K562 (cell line): ENCODE data around the gene USP7. TPM values are rescaled to one million over a fixed set of nuclear protein-coding genes. Genes with fewer than 3 reads are reported as not detected.

ENCODE experiments used
- EGR1 ChIP-seq: fragments of 450-650 bp; conservative IDR thresholded peaks from 2 replicates; pipeline ENCODE4 v1.6.1; 2017; ENCODE audit warnings: mild to moderate bottlenecking
- JUND ChIP-seq, 2 experiments: IDR thresholded peaks; 2 replicates in 1 of 2; 3 replicates in 1 of 2; pipeline ENCODE4 v1.6.1; 2011; ENCODE audit warnings: borderline replicate concordance in 2 of 2, low read depth in 2 of 2, low read length in 2 of 2, improper control_type of control experiment in 1 of 2, missing biosample characterization in 1 of 2, missing genetic modification characterization in 1 of 2, missing genetic modification reagents in 1 of 2
- KLF10 ChIP-seq: fragments of 250-450 bp; sonication (Bioruptor Pico); IDR thresholded peaks from 2 replicates; pipeline ENCODE4 v1.6.1; 2021; ENCODE audit warnings: matching md5 sums
- POLR2G ChIP-seq: fragments of 200-400 bp; formaldehyde crosslinking; IDR thresholded peaks from 2 replicates; pipeline ENCODE4 v1.6.1; 2017; ENCODE audit warnings: low read depth, mild to moderate bottlenecking, antibody characterized with exemption, low read length, moderate library complexity
- PURB ChIP-seq: sonication (generic); formaldehyde crosslinking; IDR thresholded peaks from 2 replicates; pipeline ENCODE4 v1.9.0; 2021; ENCODE audit warnings: low read depth, mild to moderate bottlenecking, missing genetic modification reagents
- RCOR1 ChIP-seq, 2 experiments: IDR thresholded peaks; 2 replicates each; pipeline ENCODE4 v1.6.1; 2012; ENCODE audit warnings: low read depth in 2 of 2, low read length in 2 of 2, borderline replicate concordance in 1 of 2, improper control_type of control experiment in 1 of 2
- SMARCA4 ChIP-seq: fragments of 450-650 bp; IDR thresholded peaks from 2 replicates; pipeline ENCODE4 v1.6.1; 2016
- SMARCA5 ChIP-seq: fragments of 450-650 bp; IDR thresholded peaks from 2 replicates; pipeline ENCODE4 v1.6.1; 2016
- SMARCC2 ChIP-seq: fragments of 450-650 bp; IDR thresholded peaks from 2 replicates; pipeline ENCODE4 v1.6.1; 2017; ENCODE audit warnings: antibody characterized with exemption, moderate library complexity, mild to moderate bottlenecking, low read depth
- TAF9B ChIP-seq: fragments of 450-650 bp; IDR thresholded peaks from 2 replicates; pipeline ENCODE4 v1.6.1; 2018; ENCODE audit warnings: mild to moderate bottlenecking; ENCODE audit not compliant: partially characterized antibody
- TBP ChIP-seq: optimal IDR thresholded peaks from 2 replicates; pipeline ENCODE3; 2011; ENCODE audit warnings: low read depth, low read length, improper control_type of control experiment
- TCFL5 ChIP-seq: fragments of 250-450 bp; sonication (Bioruptor Pico); conservative IDR thresholded peaks from 2 replicates; pipeline ENCODE4 v1.6.1; 2021; ENCODE audit warnings: mild to moderate bottlenecking, moderate library complexity, matching md5 sums
- XRCC4 ChIP-seq: IDR thresholded peaks from one replicate; pipeline ENCODE4 v1.6.1; 2011; ENCODE audit not compliant: insufficient read depth, insufficient read length; ENCODE audit errors: extremely low read depth
- ZNF175 ChIP-seq: fragments of 200-800 bp; sonication (Bioruptor generic); IDR thresholded peaks from 2 replicates; pipeline ENCODE4 v1.6.1; 2016; ENCODE audit warnings: low read depth, mild to moderate bottlenecking, missing genetic modification characterization, missing compliant biosample characterization
- ZNF197 ChIP-seq: fragments of 200-800 bp; sonication (Bioruptor generic); IDR thresholded peaks from 2 replicates; pipeline ENCODE4 v1.6.1; 2016; ENCODE audit warnings: low read depth, missing genetic modification characterization, missing compliant biosample characterization
- ZNF232 ChIP-seq: sonication (generic); formaldehyde crosslinking; IDR thresholded peaks from 2 replicates; pipeline ENCODE4 v1.8.0; 2022; ENCODE audit warnings: mild to moderate bottlenecking, missing genetic modification reagents
- ZNF586 ChIP-seq: fragments of 450-650 bp; formaldehyde crosslinking; conservative IDR thresholded peaks from 2 replicates; pipeline ENCODE4 v1.4.0; 2020; ENCODE audit warnings: mild to moderate bottlenecking, moderate library complexity
- ZNF766 ChIP-seq: fragments of 200-800 bp; sonication (Bioruptor generic); conservative IDR thresholded peaks from 2 replicates; pipeline ENCODE4 v1.6.1; 2016; ENCODE audit warnings: missing genetic modification characterization, missing compliant biosample characterization
- polyA plus RNA-seq, 8 experiments: library from polyadenylated mRNA; depleted of rRNA in 4 of 8; stranded (reverse) in 5 of 8; unstranded in 3 of 8; fragments of >200 nt; fragmentation: Nextera tagmentation in 2 of 8; fragmentation: Illumina TruSeq in 1 of 8; extraction: Ambion mirVana in 2 of 8; extraction: Trizol in 1 of 8; gene quantifications; 2 replicates each; pipeline versions ENCODE4 v1.2.1 to v1.2.3, GENCODE V29; 2011 to 2014; ENCODE audit warnings: inconsistent platforms in 1 of 8, missing spikeins in 1 of 8
- total RNA-seq, 7 experiments: library from RNA; depleted of rRNA in 6 of 7; stranded (reverse); fragments of >200 nt in 6 of 7; fragmentation: Illumina TruSeq in 2 of 7; extraction: Trizol in 2 of 7; gene quantifications; 2 replicates each; pipeline versions ENCODE4 v1.2.1 to v1.2.3, GENCODE V29; 2011 to 2021; ENCODE audit warnings: low replicate concordance in 1 of 7
- TF ChIP-seq, protein P1 (sequence below): fragments of 450-650 bp; IDR thresholded peaks from 2 replicates; pipeline ENCODE4 v1.7.1; 2018; ENCODE audit warnings: mild to moderate bottlenecking, low read depth; ENCODE audit not compliant: partially characterized antibody
- TF ChIP-seq, protein P2 (sequence below): sonication (generic); formaldehyde crosslinking; IDR thresholded peaks from 2 replicates; pipeline ENCODE4 v1.8.1; 2023; ENCODE audit warnings: mild to moderate bottlenecking, missing genetic modification reagents

The USP7 gene
- total and polyA plus RNA-seq, 9 of the 15 experiments (the other 6 are each of a cell fraction or from before 2014, with no cell fraction given), result 17.1 to 145 (median 57.9) TPM

DNA sequence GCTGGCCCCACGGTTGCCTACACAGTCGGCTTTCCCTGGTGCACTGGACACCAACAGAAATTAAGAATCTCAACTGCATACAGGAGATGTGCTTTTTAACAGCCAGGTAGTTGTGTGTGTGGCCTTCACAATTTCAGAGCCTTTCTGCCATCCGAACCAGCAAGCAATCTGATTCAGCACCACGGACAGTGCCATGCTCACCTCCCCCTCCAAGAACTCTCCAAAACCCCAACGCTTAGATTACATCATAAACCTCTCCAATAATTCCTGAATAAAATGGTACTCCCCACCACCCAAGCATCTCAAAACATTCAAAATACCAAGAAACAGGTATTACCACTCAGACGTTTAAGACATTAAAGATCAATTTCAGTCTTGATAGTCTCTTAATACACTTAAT is 31.8 kb downstream of the USP7 start (continued):
- TF ChIP-seq, protein P1, sequence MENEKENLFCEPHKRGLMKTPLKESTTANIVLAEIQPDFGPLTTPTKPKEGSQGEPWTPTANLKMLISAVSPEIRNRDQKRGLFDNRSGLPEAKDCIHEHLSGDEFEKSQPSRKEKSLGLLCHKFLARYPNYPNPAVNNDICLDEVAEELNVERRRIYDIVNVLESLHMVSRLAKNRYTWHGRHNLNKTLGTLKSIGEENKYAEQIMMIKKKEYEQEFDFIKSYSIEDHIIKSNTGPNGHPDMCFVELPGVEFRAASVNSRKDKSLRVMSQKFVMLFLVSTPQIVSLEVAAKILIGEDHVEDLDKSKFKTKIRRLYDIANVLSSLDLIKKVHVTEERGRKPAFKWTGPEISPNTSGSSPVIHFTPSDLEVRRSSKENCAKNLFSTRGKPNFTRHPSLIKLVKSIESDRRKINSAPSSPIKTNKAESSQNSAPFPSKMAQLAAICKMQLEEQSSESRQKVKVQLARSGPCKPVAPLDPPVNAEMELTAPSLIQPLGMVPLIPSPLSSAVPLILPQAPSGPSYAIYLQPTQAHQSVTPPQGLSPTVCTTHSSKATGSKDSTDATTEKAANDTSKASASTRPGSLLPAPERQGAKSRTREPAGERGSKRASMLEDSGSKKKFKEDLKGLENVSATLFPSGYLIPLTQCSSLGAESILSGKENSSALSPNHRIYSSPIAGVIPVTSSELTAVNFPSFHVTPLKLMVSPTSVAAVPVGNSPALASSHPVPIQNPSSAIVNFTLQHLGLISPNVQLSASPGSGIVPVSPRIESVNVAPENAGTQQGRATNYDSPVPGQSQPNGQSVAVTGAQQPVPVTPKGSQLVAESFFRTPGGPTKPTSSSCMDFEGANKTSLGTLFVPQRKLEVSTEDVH, result no peak
- TF ChIP-seq ZNF197 (CRISPR knock-in tag) (0 out of 2 replicates have a peak, but pooled peaks have one; percentile 33), PURB (CRISPR knock-in tag) (no peak), SMARCA5 (no peak), ZNF586 (no peak), EGR1 (0 out of 2 replicates have a peak, but pooled peaks have one; percentile 10), TBP (no peak), SMARCC2 (no peak), ZNF232 (CRISPR knock-in tag) (no peak; the same call in 1 of the 2 replicates), TAF9B (no peak), TCFL5 (no peak), RCOR1 (IDR thresholded peaks at IDR 0.05; ENCODE audit: borderline replicate concordance in 1 of 2, low read depth in 2 of 2, low read length in 2 of 2) (peak in 1 of 2 experiments; percentile 63; a peak in 1 of 4 replicates), POLR2G (no peak), XRCC4 (no peak), ZNF766 (CRISPR knock-in tag) (0 out of 2 replicates have a peak, but pooled peaks have one; percentile 38), KLF10 (CRISPR knock-in tag) (no peak), JUND (IDR thresholded peaks at IDR 0.05; ENCODE audit: borderline replicate concordance, low read depth, low read length) (no peak; the same call in 1 of the 2 replicates), JUND (tag; IDR thresholded peaks at IDR 0.05; ENCODE audit: borderline replicate concordance, low read depth, low read length) (no peak), SMARCA4 (no peak), ZNF175 (CRISPR knock-in tag) (no peak)
- TF ChIP-seq, protein P2, sequence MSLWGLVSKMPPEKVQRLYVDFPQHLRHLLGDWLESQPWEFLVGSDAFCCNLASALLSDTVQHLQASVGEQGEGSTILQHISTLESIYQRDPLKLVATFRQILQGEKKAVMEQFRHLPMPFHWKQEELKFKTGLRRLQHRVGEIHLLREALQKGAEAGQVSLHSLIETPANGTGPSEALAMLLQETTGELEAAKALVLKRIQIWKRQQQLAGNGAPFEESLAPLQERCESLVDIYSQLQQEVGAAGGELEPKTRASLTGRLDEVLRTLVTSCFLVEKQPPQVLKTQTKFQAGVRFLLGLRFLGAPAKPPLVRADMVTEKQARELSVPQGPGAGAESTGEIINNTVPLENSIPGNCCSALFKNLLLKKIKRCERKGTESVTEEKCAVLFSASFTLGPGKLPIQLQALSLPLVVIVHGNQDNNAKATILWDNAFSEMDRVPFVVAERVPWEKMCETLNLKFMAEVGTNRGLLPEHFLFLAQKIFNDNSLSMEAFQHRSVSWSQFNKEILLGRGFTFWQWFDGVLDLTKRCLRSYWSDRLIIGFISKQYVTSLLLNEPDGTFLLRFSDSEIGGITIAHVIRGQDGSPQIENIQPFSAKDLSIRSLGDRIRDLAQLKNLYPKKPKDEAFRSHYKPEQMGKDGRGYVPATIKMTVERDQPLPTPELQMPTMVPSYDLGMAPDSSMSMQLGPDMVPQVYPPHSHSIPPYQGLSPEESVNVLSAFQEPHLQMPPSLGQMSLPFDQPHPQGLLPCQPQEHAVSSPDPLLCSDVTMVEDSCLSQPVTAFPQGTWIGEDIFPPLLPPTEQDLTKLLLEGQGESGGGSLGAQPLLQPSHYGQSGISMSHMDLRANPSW (CRISPR knock-in tag), result no peak
